Stimulated activated CD4-positive, alpha-beta T cell treated with anti-CD3 and anti-CD28 coated beads, Interleukin-1b, Interleukin-23, amount 100 ng/mL, for 4 hours (primary cell): ENCODE data around the gene CRISP2.
"Not testable (repeated sequence)": the region's sequence is repeated elsewhere in the genome, so short reads cannot be mapped to it uniquely, and the experiment has no call there.

Source experiments
- DNase-seq, 2 donors: peaks; one replicate each; pipeline ENCODE4 v3.0.0-alpha.2; 2020; ENCODE audit warnings: low read depth in 2 of 2

CRISP2 gene, protein sequence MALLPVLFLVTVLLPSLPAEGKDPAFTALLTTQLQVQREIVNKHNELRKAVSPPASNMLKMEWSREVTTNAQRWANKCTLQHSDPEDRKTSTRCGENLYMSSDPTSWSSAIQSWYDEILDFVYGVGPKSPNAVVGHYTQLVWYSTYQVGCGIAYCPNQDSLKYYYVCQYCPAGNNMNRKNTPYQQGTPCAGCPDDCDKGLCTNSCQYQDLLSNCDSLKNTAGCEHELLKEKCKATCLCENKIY

DNA sequence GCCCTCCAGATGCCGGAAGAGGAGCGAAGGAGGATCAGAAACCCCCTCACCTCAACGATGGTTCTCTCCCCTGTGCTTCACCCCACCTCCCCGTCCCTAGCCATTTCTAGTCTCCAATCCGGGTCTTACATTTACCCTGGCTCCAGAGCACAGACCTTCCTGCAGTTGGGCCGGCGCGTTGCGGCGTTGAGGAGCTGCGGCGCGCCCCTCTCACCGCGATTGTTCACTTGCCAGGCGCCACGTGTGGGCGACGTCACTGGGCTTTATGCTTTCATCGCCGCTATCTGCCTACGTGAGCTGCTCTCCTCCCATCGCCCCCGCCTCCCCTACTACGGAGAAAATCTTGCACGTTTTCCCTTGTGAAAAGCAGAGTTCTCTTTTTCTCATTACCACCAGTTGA lies at the start of gene CRISP2:
CRISP2 (minus strand) TSS at position 198 of the 400 bp plus-strand sequence. CDS start 4,347 bp downstream, outside the sequence.
- no peak for DNase-seq

DNA sequence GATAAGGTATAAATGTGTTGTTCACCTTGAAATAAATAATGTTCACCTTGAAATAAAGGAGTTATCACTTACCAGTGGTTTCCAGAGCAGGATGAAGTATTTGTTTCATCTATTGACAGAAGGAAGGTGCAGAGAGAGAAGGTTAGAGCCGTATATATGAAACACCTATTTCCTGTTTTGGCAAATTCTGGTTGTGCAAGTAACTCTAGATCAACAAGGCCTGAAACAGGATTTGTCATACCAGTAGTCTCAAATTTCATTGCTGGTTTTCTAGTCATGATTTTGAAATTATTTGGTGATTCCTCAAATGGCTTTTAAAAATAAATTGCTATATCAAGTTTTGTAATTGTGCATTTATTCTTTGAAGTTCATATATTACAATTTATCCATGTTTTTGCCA lies 30.9 kb upstream of the CRISP2 start, which contains the start of gene CRISP3:
CRISP3 (minus strand) TSS at position 130 of the 400 bp plus-strand sequence; CDS start at position 109, 21 bp downstream.
- DNase-seq = no peak

DNA sequence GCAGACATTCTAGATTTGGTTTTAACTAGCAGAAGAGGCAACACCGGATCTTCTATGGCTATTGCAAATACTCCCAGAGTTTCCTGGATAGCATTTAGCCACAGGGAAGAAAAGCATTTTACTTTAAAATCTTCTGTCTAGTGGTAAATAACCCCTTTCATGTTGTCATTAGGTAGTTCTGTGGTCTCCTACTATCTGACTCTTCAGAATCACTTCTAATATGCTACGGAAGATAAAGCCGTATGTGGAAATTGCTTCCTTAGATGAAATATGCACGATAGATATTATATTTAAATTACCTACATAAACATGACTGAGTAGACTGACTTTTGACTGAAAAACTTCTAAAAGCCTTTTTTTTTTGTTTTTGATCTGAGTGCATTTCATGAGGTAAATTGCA lies 30.1 kb upstream of the CRISP2 start:
- no peak for DNase-seq

DNA sequence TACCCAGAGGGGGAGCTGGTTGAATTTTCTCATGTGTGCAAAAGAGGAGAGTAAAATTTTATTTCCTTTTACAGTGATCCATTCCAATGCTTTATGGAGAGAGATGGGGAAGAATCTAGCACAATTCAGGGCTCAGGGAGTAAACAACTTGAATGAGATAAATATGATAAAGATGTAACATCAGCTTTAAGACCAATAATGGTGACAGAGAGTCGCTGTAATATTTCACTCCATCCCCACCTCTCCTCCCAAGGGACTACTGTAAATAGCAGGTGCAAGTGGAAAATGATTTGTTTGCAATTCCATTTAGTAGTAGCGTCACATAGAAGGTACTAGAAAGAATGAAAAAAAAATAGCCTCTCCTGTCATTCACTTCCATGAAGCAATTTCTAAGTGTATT lies 26.1 kb upstream of the CRISP2 start:
- no peak for DNase-seq

DNA sequence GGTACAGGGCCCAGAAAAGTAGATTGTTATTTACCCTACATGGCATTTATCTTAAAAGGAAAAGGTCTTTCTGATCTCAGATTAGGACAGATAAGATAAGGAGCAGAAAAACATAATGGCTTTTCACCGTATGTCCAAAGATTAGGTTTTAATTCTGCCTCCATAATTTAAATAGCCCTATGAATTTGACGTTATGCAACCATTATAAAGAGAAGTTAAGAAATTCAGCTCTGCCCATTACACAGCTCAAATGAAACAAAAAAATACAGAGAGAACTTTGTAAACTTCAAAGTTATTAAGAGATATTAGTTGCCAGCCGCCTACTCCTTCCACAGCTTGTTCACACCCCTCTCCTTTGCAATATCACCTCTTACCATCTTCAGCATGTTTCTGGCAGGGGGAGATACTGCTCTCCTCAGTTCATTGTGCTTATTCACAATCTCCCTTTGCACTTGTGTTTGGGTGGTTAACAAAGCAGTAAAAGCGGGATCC lies 22.7 kb upstream of the CRISP2 start:
- DNase-seq = no peak

GRCh38 chr6:49733680-49734079 lies 20.3 kb upstream of the CRISP2 start:
- DNase-seq = no peak

DNA sequence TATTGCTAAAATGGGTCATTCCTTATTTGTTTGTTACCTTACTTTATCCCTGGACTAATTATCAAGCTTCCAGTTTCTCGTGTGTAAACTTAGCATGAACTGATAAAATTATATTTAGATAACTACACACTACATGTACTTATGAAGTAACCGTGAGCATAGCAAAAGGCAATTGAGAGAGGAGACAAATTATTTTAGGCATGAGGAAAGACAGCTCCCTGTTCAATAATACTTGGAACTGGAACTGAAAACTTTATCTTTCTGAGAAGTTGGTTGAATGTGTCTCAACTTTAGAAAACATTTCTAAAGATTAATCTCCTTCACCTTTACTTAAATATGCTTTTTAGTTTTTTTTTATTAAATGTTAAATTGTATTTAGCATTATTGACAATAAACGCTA lies 19.4 kb upstream of the CRISP2 start:
- DNase-seq = no peak

DNA sequence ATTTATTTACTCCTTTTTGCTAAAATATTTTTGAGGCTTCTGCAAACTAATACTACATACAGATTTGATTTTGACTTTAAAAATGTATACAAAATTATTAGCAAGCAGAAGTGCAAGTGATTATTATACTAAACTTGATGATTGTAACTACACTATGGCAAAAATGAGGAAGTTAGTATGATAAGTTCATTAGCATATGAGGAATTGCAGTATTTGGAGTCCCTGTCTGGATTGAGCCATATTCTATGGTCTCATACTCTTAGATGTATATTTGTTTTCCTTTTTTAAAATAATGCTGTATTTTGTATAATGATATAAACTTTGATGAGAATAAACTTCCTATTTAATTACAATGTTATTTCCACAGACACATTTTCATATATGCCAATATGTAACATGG lies 16.9 kb upstream of the CRISP2 start:
- DNase-seq = no peak

DNA sequence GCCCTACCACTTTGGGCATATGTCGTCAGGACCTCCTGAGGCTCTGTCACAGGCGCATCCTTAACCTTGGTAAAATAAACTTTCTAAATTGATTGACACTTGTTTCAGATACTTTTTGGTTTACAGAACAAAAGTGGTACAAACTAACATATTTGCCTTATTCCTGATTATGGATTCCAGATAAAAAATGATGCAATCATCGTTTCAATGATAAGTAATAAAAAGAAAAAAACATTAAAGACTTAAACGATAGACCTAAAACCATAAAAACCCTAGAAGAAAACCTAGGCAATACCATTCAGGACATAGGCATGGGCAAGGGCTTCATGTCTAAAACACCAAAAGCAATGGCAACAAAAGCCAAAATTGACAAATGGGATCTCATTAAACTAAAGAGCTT lies 10.6 kb upstream of the CRISP2 start:
- DNase-seq = not testable (repeated sequence)

- DNase-seq = no peak
Measured at GRCh38 chr6:49721297-49721696, 8.0 kb upstream of the CRISP2 start.

DNA sequence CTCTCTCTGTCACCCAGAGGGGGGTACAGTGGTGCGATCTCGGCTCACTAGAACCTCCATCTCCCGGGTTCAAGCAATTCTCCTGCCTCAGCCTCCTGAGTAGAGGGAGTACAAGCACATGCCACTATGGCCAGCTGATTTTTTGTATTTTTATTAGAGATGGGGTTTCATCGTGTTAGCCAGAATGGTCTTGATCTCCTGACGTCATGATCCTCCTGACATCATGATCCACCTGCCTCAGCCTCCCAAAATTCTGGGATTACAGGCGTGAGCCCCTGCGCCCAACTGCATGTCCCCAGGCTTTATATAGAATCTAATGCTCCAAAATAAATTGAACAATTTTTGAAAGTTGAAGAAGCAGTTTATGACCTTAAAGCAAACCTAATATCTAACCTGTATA lies 7.0 kb upstream of the CRISP2 start:
- DNase-seq = no peak

DNA sequence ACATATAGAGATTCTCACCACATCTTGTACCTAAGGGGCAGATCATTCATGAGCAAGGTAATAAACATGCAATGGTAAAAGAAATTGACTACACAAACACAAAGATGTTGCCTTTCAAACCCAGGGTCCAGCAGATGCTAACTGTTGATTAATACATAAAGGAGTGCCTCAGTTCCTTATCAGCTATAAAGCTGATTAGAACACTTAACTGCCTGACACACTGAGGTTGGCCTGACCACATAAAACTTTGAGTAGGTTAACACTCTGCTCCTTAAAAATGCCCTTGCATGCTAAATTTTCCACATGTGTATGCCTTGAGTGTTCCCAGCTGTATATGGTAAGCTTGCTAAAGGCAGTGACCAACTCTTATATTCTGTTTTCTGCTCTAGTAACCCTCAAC lies 14.9 kb downstream of the CRISP2 start:
- DNase-seq = no peak

DNA sequence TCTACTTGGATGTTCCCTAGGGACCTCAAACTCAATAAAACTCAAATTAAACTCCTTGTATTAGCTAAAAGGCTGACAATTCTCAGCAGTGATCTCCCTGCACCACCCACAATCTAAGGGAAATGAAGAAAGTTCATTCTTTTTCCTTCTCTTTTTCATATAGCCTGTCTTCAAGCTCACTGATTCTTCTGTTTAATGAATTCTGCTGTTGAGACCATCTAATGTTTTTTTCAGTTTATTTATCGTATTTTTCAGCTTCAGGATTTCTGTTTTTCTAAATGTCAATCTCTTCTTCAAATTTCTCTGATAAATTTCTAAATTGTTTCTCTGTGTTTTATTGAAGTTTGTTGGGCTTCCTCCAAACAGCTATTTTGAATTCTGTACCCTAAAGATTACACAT lies 19.8 kb downstream of the CRISP2 start:
- DNase-seq = no peak

DNA sequence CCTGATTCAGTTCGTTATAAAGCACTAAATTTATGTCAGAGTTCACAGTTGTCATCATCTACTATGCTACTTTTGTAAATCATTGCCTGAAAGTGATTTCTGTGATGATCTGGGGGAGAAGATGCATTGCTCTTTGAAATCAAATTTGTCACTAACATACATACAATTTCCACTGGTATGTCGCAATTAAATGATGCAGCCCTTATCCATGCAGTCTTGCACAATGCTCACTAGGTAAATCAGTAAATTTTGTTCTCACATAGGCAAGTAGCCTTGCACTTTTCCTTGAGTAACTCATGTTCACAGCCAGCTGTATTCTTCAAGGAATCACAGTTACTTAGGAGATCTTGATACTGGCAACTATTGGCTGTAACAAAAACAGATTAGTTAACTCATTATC lies 20.8 kb downstream of the CRISP2 start:
- DNase-seq = no peak

GRCh38 chr6:49676671-49677281 lies 36.6 kb downstream of the CRISP2 start:
- DNase-seq = no peak

DNA sequence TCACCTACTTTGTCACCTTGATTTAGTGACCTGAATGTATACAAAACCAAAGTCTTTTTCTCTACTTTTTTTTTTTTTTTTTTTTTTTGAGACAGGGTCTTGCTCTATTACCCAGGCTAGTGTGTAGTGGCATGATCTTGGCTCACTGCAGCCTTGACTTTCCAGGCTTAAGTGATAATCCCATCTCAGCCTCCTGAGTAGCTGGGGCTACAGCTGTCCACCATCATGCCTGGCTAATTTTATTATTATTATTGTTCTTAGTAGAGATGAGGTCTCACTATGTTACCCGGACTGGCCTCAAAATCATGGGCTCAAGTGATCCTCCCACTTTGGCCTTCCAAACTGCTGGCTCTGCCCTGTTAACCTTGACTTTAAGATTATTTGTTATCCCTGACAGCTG lies 37.5 kb downstream of the CRISP2 start:
- no peak for DNase-seq

DNA sequence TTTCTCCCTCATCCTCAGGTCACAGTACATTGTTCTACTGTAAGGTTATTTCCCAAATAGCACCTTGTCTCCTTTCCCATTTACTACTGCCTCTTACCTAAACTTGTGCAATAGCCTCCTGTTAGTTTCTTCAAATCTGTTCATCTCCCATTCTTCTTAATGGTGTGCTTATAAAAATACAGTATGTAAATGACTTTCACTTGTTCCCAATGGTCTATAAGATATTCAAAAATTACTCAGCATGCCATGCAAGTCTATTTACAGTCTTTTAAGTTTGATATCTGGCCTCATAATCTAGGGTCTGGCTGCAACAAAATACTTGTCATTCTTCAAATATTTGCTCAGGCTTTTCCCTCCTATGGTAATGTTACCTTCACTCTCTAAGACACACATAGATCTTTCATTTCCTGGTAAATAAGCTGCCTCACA lies 45.2 kb downstream of the CRISP2 start:
- no peak for DNase-seq

GRCh38 chr6:49666930-49667757 lies 46.2 kb downstream of the CRISP2 start:
- no peak for DNase-seq

GRCh38 chr6:49666480-49666879 lies 46.9 kb downstream of the CRISP2 start:
- DNase-seq = no peak

DNA sequence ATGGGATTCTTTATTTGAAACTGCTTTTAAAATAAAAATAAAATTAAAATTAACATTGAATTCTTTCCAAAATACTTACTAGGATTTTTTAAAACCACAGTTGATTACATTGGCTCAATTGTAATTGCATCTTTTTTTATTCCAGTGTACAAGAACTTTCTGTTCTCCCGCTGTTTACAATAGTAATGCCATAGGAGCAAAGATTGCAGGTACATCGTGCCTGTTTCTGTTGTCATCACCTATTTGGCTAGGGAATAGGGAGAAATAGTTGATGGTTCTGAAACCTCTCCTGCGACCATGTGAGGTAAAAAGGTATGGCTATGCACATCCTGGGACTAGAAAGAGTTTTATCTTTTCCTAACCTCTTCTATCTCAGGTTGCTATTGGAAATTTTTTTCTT lies 48.5 kb downstream of the CRISP2 start:
- no peak for DNase-seq

GRCh38 chr6:49664054-49664453 lies 49.3 kb downstream of the CRISP2 start:
- not testable (repeated sequence) for DNase-seq

GRCh38 chr6:49662892-49663261 lies 50.5 kb downstream of the CRISP2 start:
- no peak for DNase-seq
